Measurements from ENCODE around the gene CSNK1G2. TPM values are rescaled to one million over a fixed set of nuclear protein-coding genes. Genes with fewer than 3 reads are reported as not detected.
"Not testable (repeated sequence)": the region's sequence is repeated elsewhere in the genome, so short reads cannot be mapped to it uniquely, and the experiment has no call there.

Gene CSNK1G2
- total RNA-seq, 1 donor from 2014 or later = 58.4 TPM

GRCh38 chr19:1985588-1986356 lies 44.8 kb downstream of the CSNK1G2 start:
- TF ChIP-seq CTCF (IDR thresholded peaks at IDR 0.05; ENCODE audit: insufficient read depth, low read length, severe bottlenecking) = no peak
- Histone ChIP-seq H3K27me3 (ENCODE audit: control insufficient read depth, insufficient read depth, low read length) (no peaks in the 10 kb centered on the region), H3K4me3 (ENCODE audit: low read depth, low read length) (no peak overlapping the region), H3K36me3 (ENCODE audit: control insufficient read depth, insufficient read depth, low read length) (peaks cover 29% of the 10 kb centered on the region)
- no peak for DNase-seq (ENCODE audit: low read depth)
- no peak for FAIRE-seq

- no peak overlapping the region for H3K4me3 ChIP-seq (ENCODE audit: low read depth, low read length)
- no peak for DNase-seq (ENCODE audit: low read depth)
- peaks cover 34% of the 10 kb centered on the region for H3K36me3 ChIP-seq (ENCODE audit: control insufficient read depth, insufficient read depth, low read length)
- no peak for FAIRE-seq
- no peak for TF ChIP-seq CTCF (IDR thresholded peaks at IDR 0.05; ENCODE audit: insufficient read depth, low read length, severe bottlenecking)
- no peaks in the 10 kb centered on the region for H3K27me3 ChIP-seq (ENCODE audit: control insufficient read depth, insufficient read depth, low read length)
Observed at GRCh38 chr19:1986357-1987162, 45.6 kb downstream of the CSNK1G2 start.

GRCh38 chr19:1987197-1988187 lies 46.5 kb downstream of the CSNK1G2 start:
- TF ChIP-seq CTCF (IDR thresholded peaks at IDR 0.05; ENCODE audit: insufficient read depth, low read length, severe bottlenecking) = no peak
- DNase-seq (ENCODE audit: low read depth) (no peak), FAIRE-seq (no peak)
- Histone ChIP-seq H3K4me3 (ENCODE audit: low read depth, low read length) (no peak overlapping the region), H3K27me3 (ENCODE audit: control insufficient read depth, insufficient read depth, low read length) (no peaks in the 10 kb centered on the region), H3K36me3 (ENCODE audit: control insufficient read depth, insufficient read depth, low read length) (peaks cover 30% of the 10 kb centered on the region)

- not testable (repeated sequence) for FAIRE-seq; DNase-seq (ENCODE audit: low read depth); H3K27me3 ChIP-seq (ENCODE audit: control insufficient read depth, insufficient read depth, low read length); H3K4me3 ChIP-seq (ENCODE audit: low read depth, low read length)
- peaks cover 32% of the 10 kb centered on the region for H3K36me3 ChIP-seq (ENCODE audit: control insufficient read depth, insufficient read depth, low read length)
Observed at GRCh38 chr19:1988464-1988863, 47.5 kb downstream of the CSNK1G2 start.

GRCh38 chr19:1989513-1990229 lies 48.7 kb downstream of the CSNK1G2 start:
- no peak for DNase-seq (ENCODE audit: low read depth)
- Histone ChIP-seq H3K27me3 (ENCODE audit: control insufficient read depth, insufficient read depth, low read length) (no peaks in the 10 kb centered on the region), H3K4me3 (ENCODE audit: low read depth, low read length) (no peak overlapping the region), H3K36me3 (ENCODE audit: control insufficient read depth, insufficient read depth, low read length) (peaks cover 32% of the 10 kb centered on the region)
- TF ChIP-seq CTCF (IDR thresholded peaks at IDR 0.05; ENCODE audit: insufficient read depth, low read length, severe bottlenecking) = no peak
- no peak for FAIRE-seq

Measured in bronchial epithelial cell (primary cell).